Breast epithelium (tissue), 4 donors: ENCODE measurements around the gene SNX20. TPM values are rescaled to one million over a fixed set of nuclear protein-coding genes. Genes with fewer than 3 reads are reported as not detected.
A peak's percentile ranks its signal among the peaks of the same experiment; 100 is the strongest.

Experiments used
- DNase-seq, 2 donors: peaks; one replicate each; pipeline ENCODE4 v3.0.0-alpha.2; 2019; ENCODE audit warnings: low spot score in 2 of 2
- H3K27ac ChIP-seq, 2 donors: fragments of 200-600 bp; sonication (generic) in 1 of 2; one replicate each; pipeline ENCODE4 v1.5.1; 2016 to 2019; ENCODE audit warnings: mild to moderate bottlenecking in 1 of 2
- H3K27me3 ChIP-seq, 2 donors: fragments of 200-600 bp; sonication (generic) in 1 of 2; one replicate each; pipeline versions ENCODE4 v1.5.1 to v1.6.0; 2017 to 2019; ENCODE audit warnings: control low read depth in 1 of 2, mild to moderate bottlenecking in 1 of 2
- H3K36me3 ChIP-seq: fragments of 200-600 bp; one replicate; pipeline ENCODE4 v1.5.1; 2019
- H3K4me1 ChIP-seq, 2 donors: fragments of 200-600 bp; sonication (generic); one replicate each; pipeline ENCODE4 v1.5.1; 2016 to 2019; ENCODE audit warnings: control low read depth in 1 of 2
- H3K4me3 ChIP-seq, 3 donors: fragments of 200-600 bp; sonication (generic); 1 replicate in 2 of 3; 2 replicates in 1 of 3; pipeline ENCODE4 v1.5.1; 2016 to 2019; ENCODE audit warnings: mild to moderate bottlenecking in 3 of 3, moderate library complexity in 2 of 3
- H3K9me3 ChIP-seq, 2 donors: fragments of 200-600 bp; sonication (generic) in 1 of 2; one replicate each; pipeline ENCODE4 v1.5.1; 2016 to 2019; ENCODE audit warnings: control low read depth in 1 of 2
- POLR2A ChIP-seq: fragments of 450-650 bp; IDR thresholded peaks from one replicate; pipeline ENCODE4 v1.6.1; 2016; ENCODE audit warnings: antibody characterized with exemption, mild to moderate bottlenecking, moderate library complexity
- POLR2AphosphoS5 ChIP-seq, 3 donors: sonication (generic); formaldehyde crosslinking; IDR thresholded peaks; one replicate each; pipeline ENCODE4 v1.6.1; 2017; ENCODE audit warnings: antibody characterized with exemption in 3 of 3
- intact Hi-C: fragments of 100-400 bp; cut with DNase I; formaldehyde crosslinking; loops from one replicate; pipeline ENCODE4 v1.15.1; 2023; ENCODE audit warnings: low total_unique reads
- total RNA-seq, 3 donors: library from RNA; depleted of rRNA; stranded (reverse); fragments of >200 nt; gene quantifications; one replicate each; pipeline ENCODE4 v1.1.0, GENCODE V29; 2016
- TF ChIP-seq, protein P1 (sequence below), 3 donors: fragments of 450-650 bp; IDR thresholded peaks; one replicate each; pipeline ENCODE4 v1.5.1; 2016 to 2017; ENCODE audit warnings: antibody characterized with exemption in 3 of 3, mild to moderate bottlenecking in 3 of 3, moderate library complexity in 3 of 3

SNX20 gene, protein sequence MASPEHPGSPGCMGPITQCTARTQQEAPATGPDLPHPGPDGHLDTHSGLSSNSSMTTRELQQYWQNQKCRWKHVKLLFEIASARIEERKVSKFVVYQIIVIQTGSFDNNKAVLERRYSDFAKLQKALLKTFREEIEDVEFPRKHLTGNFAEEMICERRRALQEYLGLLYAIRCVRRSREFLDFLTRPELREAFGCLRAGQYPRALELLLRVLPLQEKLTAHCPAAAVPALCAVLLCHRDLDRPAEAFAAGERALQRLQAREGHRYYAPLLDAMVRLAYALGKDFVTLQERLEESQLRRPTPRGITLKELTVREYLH
- 1 to 10 TPM; 1.3 to 2.9 (median 2.7) TPM for total RNA-seq

GRCh38 chr16:50681021-50681885 is at the start of gene SNX20:
TSS of gene SNX20 (minus strand) at chr16:50681312. CDS start at chr16:50677526, 3,786 bp downstream.
- H3K4me1 ChIP-seq = no peaks in the 10 kb centered on the region
- H3K27me3 ChIP-seq = no peaks in the 10 kb centered on the region
- intact Hi-C loops = no loop called here
- H3K36me3 ChIP-seq = no peaks in the 10 kb centered on the region
- H3K4me3 ChIP-seq = peak within 1 kb of the TSS; percentile 23 to 43 (median 26)
- TF ChIP-seq POLR2AphosphoS5 (IDR thresholded peaks at IDR 0.05) (no peak), POLR2A (no peak)
- TF ChIP-seq, protein P1, sequence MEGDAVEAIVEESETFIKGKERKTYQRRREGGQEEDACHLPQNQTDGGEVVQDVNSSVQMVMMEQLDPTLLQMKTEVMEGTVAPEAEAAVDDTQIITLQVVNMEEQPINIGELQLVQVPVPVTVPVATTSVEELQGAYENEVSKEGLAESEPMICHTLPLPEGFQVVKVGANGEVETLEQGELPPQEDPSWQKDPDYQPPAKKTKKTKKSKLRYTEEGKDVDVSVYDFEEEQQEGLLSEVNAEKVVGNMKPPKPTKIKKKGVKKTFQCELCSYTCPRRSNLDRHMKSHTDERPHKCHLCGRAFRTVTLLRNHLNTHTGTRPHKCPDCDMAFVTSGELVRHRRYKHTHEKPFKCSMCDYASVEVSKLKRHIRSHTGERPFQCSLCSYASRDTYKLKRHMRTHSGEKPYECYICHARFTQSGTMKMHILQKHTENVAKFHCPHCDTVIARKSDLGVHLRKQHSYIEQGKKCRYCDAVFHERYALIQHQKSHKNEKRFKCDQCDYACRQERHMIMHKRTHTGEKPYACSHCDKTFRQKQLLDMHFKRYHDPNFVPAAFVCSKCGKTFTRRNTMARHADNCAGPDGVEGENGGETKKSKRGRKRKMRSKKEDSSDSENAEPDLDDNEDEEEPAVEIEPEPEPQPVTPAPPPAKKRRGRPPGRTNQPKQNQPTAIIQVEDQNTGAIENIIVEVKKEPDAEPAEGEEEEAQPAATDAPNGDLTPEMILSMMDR (IDR thresholded peaks at IDR 0.05) = no peak
- H3K27ac ChIP-seq = no peak within 1 kb of the TSS
- DNase-seq = no peak
- H3K9me3 ChIP-seq = no peaks in the 10 kb centered on the region

DNA sequence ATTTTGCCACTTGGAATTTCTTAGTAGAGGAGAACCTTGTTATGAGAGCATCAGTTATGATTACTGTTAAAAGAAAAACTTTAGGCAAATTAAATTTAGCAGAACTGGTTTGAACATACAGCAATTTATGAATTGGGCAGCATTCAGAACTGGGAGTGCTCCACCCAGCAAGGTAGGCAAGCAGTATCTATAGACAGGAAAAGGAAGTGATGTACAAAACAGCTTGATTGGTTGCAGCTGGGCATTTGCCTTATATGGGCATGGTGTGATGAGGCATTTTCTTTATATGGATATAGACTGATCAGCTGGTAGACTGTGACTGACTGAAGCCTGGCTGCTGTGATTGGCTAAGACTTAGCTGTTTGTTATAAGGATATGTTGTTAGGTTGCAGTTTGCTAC is 43.2 kb upstream of the SNX20 start:
- intact Hi-C loops = no loop called here
- DNase-seq = no peak
- no peak overlapping the region for H3K4me3 ChIP-seq

GRCh38 chr16:50722960-50723359 is 41.8 kb upstream of the SNX20 start:
- Histone ChIP-seq H3K4me3 (no peak overlapping the region), H3K36me3 (no peaks in the 10 kb centered on the region), H3K4me1 (no peaks in the 10 kb centered on the region), H3K27me3 (no peaks in the 10 kb centered on the region), H3K27ac (no peak overlapping the region), H3K9me3 (no peaks in the 10 kb centered on the region)
- DNase-seq = no peak
- intact Hi-C loops = no loop called here
- TF ChIP-seq POLR2A = no peak
- TF ChIP-seq, protein P1 (IDR thresholded peaks at IDR 0.05) = no peak
- TF ChIP-seq POLR2AphosphoS5 (IDR thresholded peaks at IDR 0.05) = no peak

More for the DNA sequence above, 43.2 kb upstream of the SNX20 start:
- no peaks in the 10 kb centered on the region for H3K4me1 ChIP-seq
- H3K27ac ChIP-seq = no peak overlapping the region
- no peaks in the 10 kb centered on the region for H3K9me3 ChIP-seq
- H3K36me3 ChIP-seq = no peaks in the 10 kb centered on the region
- TF ChIP-seq POLR2A = no peak
- H3K27me3 ChIP-seq = no peaks in the 10 kb centered on the region

GRCh38 chr16:50722405-50722737 is 41.3 kb upstream of the SNX20 start:
- intact Hi-C loops = no loop called here
- no peak for DNase-seq
- no peaks in the 10 kb centered on the region for H3K36me3 ChIP-seq

GRCh38 chr16:50721549-50722404 is 40.7 kb upstream of the SNX20 start:
- TF ChIP-seq, protein P1 (IDR thresholded peaks at IDR 0.05) = no peak
- TF ChIP-seq POLR2A = no peak
- no peak for TF ChIP-seq POLR2AphosphoS5 (IDR thresholded peaks at IDR 0.05)
- Histone ChIP-seq H3K4me3 (no peak overlapping the region), H3K27ac (no peak overlapping the region), H3K36me3 (no peaks in the 10 kb centered on the region), H3K9me3 (no peaks in the 10 kb centered on the region), H3K27me3 (no peaks in the 10 kb centered on the region), H3K4me1 (no peaks in the 10 kb centered on the region)
- no peak for DNase-seq
- intact Hi-C loops = no loop called here

More at GRCh38 chr16:50722405-50722737, 41.3 kb upstream of the SNX20 start:
- Histone ChIP-seq H3K4me1 (no peaks in the 10 kb centered on the region), H3K27me3 (no peaks in the 10 kb centered on the region), H3K4me3 (no peak overlapping the region), H3K27ac (no peak overlapping the region), H3K9me3 (no peaks in the 10 kb centered on the region)
- TF ChIP-seq, protein P1 (IDR thresholded peaks at IDR 0.05) = no peak
- TF ChIP-seq POLR2AphosphoS5 (IDR thresholded peaks at IDR 0.05) (no peak), POLR2A (no peak)
